Fibroblast of lung (primary cell): ENCODE data around the gene OR5K2.

Source experiments
- CTCF ChIP-seq, 2 donors: IDR thresholded peaks in 1 of 2; conservative IDR thresholded peaks in 1 of 2; 1 replicate in 1 of 2; 2 replicates in 1 of 2; pipeline ENCODE4 v1.5.1; 2011 to 2012; ENCODE audit warnings: low read length in 2 of 2, control low read depth in 1 of 2, inconsistent platforms in 1 of 2, low read depth in 1 of 2, mild to moderate bottlenecking in 1 of 2
- EZH2 ChIP-seq: IDR thresholded peaks from 2 replicates; pipeline ENCODE4 v1.5.1; 2012; ENCODE audit warnings: low read length, control low read depth, mild to moderate bottlenecking; ENCODE audit errors: missing control alignments

- TF ChIP-seq CTCF (conservative IDR thresholded peaks at IDR 0.05 in 1 of 2, IDR thresholded peaks at IDR 0.05 in 1 of 2; ENCODE audit: low read depth in 1 of 2, low read length in 2 of 2) (no peak), EZH2 (no peak)
These were observed 34.6 kb upstream of the OR5K2 start, which contains the start of gene OR5K1 for GRCh38 chr3:98462901-98463300.
